NCI-H1694 (cell line): ENCODE results near the gene GET4.
A peak's percentile ranks its signal among the peaks of the same experiment; 100 is the strongest.
"Not testable (repeated sequence)": the region's sequence is repeated elsewhere in the genome, so short reads cannot be mapped to it uniquely, and the experiment has no call there.

Experiments
- DNase-seq: peaks from one replicate; lab custom pipeline; 2025; lab: John Stamatoyannopoulos, UW

GET4 gene

DNA sequence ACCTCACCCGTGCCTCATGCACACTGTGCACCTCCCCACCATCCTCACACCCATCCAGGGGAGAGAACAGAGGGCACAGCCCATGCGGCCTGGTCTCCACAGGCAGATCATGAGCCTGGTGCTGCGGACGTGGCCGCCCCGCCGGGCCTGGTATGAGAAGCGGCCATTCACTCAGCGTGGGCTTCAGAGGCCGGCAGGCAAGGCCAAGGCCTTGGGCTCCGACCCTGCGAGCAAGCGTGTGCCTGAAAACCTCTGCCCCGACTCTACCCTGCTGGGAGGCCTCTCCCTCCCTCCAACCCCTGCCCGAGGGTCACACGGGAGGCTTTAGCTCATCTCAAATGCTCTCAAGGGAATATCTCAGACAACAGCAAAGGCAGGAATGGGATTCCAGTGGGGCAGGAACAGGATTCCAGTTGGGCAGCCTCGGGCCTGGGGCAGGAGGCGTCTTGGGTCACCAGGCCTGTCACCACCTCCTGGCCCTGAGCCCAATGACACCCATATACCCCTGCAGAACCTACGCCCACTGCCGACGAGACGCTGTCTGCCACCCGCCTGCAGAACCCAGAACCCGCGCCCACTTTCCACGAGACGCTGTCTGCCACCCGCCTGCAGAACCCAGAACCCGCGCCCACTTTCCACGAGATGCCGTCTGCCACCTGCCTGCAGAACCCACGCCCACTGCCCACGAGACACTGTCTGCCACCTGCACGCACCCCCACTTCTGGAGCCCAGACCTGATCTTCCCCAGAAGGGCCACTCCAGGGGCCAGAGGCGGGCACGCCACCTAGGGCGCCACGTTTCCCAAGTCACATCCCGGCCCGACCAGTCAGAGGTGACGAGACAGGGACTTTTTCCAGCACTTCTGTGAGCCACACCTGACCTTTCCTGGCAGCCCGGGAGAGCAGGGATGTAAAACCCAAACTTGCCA lies 39.2 kb downstream of the GET4 start:
- peak; percentile 5 for DNase-seq

DNA sequence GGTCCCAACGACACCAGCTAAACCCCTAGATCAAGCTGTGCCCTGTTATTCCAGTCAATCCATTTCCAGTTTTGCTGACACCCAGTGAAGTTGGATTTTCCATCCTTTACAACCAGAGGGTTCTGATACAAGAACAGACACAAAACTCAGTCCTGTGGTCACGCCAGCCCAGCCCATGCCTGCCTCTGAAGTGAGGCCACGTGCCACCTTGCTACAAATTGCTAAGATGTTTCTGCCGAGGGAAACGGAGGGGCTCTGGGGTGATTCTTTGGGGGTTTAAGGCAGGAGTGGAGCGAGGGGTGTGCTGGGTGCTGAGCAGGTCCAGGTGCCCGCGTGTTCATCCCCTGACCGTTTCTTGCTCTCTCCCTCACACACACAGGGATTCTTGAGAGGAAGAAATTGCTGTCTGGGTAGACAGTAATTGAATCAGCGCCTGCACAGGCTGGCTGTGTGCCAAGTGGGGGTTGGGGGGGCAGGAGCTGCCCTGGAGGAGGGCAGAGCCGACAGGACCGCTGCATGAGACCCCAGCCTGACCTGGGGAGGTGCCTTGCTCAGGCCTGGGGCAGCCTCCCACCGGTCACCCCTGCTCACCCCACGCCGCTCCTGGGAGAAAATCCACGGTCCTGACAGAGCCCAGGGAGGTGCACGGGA lies 40.1 kb downstream of the GET4 start:
- peak; percentile 37 for DNase-seq

GRCh38 chr7:917255-918117 lies 41.1 kb downstream of the GET4 start:
- DNase-seq, result no peak

- DNase-seq, result no peak
Measured at GRCh38 chr7:918118-918425, 41.7 kb downstream of the GET4 start.

DNA sequence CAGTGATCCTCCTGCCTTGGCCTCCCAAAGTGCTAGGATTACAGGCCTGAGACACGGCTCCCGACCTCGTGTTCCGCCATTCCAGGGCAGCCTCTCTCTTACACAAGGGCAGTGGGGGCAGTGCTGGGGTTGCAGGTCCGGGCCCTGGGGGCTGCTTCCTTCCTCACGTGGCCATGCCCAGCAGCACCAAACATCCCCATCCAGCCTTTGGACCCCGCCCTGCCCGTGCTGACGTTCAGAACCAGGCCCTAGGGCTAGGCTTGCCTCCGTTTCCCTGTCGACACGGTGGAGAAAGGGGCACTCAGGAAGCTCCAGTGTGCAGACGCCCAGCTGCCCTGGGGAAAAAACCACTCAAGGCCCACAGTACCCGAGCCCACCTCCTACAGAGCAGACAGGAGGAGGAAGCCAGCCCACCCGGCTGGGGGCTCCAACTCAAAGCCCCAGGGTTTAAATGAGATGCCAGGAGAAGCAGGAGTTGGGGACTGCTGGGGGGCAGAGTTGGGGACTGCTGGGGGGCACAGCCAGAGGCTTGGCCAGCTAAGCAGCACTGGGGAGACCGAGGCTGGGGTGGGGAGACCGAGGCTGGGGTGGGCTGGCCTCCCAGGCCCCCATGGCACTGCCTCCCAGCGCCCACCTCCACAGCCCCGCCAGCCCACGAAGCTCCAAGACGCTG lies 42.2 kb downstream of the GET4 start:
- DNase-seq, result no peak

- no peak for DNase-seq
Measured at GRCh38 chr7:919114-919442, 42.7 kb downstream of the GET4 start.

- DNase-seq, result no peak
Measured at GRCh38 chr7:919924-920341, 43.6 kb downstream of the GET4 start.

- DNase-seq, result no peak
Measured at GRCh38 chr7:920351-921070, 44.2 kb downstream of the GET4 start.

- DNase-seq, result no peak
Measured at GRCh38 chr7:921071-921461, 44.7 kb downstream of the GET4 start.

DNA sequence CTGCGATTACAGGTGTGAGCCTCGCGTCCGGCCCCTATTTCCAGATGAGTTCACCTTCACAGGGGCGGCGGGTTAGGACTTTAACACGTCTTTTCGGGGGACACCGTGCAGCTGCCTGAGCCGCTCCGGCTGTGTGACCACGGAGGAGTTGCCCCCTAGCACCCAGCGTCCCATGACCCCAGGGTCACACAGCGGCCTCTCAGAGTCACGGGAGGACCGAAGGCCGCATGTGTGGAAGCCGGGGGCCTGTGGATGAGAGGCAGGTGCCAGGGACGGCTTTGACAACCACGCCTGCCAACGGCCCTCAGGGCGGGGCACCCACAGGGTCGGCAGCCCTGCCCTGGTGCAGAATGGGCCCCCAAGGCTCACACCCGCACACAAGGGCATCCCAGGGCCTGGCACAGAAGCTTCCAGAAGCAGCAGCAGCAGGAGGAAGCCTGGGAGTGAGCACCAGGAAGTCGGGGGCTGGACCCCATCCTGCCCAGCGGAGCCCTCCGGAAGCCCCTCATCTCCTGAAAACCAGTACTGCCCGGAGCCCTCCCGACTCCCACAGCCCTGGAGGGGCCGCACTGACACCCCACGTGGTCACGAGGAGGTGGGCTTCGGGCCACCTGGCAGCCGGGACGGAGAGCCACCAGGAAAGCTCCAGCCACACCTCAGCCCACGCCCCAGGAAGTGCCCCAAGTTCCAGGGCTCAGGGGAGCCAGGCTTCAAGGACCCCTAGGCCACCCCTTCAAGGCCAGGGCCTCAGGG lies 45.4 kb downstream of the GET4 start:
- DNase-seq, result no peak

- DNase-seq, result no peak
Measured at GRCh38 chr7:922334-923107, 46.2 kb downstream of the GET4 start.

- no peak for DNase-seq
Measured at GRCh38 chr7:923108-924041, 47.0 kb downstream of the GET4 start.

DNA sequence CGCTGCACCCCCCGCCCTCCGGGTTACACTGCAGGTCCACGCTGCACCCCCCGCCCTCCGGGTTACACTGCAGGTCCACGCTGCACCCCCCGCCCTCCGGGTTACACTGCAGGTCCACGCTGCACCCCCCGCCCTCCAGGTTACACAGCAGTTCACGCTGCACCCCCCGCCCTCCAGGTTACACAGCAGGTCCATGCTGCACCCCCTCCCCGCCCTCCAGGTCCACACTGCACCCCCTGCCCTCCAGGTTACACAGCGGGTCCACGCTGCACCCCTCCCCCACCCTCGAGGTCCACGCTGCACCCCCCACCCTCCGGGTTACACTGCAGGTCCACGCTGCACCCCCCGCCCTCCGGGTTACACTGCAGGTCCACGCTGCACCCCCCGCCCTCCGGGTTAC lies 47.7 kb downstream of the GET4 start:
- not testable (repeated sequence) for DNase-seq

- no peak for DNase-seq
Measured at GRCh38 chr7:924541-925231, 48.3 kb downstream of the GET4 start.

GRCh38 chr7:925601-926000 lies 49.2 kb downstream of the GET4 start:
- no peak for DNase-seq

GRCh38 chr7:926061-927030 lies 50.0 kb downstream of the GET4 start:
- DNase-seq, result no peak

DNA sequence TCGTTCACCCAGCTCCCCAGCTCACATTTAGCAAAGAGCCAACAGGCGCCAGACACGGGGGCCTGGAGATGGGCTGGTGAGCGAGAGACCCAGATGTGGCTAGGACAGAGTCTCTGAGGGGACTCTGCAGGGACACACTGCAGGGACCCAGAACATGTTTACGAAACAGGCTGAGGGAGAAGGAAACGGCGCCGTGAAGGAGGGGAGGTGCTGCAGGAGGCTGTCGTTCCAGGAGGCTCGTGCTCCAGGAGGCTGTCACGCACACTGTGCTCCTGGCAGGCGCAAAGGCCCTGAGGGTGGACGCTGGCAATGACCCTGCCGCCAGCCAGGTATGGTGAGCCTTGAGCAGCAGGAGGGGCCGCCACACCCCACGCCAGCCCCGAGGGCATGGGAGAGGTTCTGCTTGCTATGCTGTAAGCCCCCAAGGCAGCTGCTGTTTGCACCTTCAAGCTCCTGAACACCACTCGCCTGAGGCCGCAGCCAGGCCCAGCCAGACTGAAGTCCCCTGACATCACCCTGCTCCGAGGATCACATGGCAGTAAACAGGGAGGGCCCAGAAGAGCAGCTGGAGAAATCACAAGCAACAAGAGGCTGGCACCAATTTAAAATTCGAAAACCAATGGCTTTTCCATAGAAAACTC lies 50.8 kb downstream of the GET4 start:
- no peak for DNase-seq
